Loucy (cell line): Measurements from ENCODE around the gene EVC.

Source experiments
- EZH2phosphoT487 ChIP-seq: fragments of 200-600 bp; IDR thresholded peaks from 2 replicates; pipeline ENCODE4 v1.6.1; 2018; ENCODE audit warnings: antibody characterized with exemption, mild to moderate bottlenecking, moderate library complexity, borderline replicate concordance
- TF ChIP-seq, protein P1 (sequence below): fragments of 200-600 bp; sonication (generic); conservative IDR thresholded peaks from 2 replicates; pipeline ENCODE4 v1.5.1; 2014; ENCODE audit warnings: mild to moderate bottlenecking, antibody characterized with exemption, low read length

DNA sequence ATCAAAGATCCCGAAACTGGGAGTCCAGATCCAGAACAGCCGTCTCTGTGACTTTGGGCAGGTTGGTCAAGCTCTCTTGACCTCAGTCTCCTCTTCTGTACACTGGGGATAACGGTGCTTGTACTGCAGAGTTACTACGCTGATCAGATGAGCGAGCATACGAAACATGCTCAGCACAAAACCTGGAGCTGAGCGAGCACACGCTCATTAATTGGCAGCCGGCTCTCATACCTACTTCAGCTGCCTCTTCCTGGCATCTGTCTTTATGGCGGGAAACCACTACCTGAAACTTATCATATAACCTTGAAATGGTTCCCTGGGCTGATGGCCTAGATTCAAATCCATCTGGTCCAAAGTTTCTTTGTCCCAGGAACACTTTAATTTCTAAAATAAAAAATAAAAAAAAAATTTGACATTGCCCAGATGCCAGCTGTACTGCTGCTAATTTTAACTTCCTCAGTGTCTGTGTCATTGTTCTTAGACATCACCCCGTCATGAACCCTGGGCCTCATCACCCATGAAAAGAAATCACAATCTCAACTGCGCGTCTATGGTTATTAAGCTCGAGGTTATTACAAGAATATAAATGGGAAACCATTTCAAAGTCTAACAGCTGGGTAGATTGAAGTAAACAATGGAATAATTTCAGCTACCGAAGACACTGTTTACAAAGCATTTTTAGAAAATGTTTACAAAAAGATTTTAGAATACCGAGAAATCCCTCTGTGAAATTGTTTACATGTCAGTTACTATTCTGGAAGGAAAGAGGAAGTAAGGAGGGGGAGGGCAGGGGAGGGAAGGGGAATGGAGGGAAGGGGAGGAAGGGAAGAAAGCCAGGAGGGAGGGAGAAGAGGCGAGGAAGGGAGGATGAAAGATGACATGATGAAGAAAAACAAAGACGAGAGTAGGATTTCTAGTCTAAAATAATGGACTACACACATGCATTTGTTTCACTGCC is 132.9 kb downstream of the EVC start:
- TF ChIP-seq, protein P1, sequence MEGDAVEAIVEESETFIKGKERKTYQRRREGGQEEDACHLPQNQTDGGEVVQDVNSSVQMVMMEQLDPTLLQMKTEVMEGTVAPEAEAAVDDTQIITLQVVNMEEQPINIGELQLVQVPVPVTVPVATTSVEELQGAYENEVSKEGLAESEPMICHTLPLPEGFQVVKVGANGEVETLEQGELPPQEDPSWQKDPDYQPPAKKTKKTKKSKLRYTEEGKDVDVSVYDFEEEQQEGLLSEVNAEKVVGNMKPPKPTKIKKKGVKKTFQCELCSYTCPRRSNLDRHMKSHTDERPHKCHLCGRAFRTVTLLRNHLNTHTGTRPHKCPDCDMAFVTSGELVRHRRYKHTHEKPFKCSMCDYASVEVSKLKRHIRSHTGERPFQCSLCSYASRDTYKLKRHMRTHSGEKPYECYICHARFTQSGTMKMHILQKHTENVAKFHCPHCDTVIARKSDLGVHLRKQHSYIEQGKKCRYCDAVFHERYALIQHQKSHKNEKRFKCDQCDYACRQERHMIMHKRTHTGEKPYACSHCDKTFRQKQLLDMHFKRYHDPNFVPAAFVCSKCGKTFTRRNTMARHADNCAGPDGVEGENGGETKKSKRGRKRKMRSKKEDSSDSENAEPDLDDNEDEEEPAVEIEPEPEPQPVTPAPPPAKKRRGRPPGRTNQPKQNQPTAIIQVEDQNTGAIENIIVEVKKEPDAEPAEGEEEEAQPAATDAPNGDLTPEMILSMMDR = no peak
- no peak for TF ChIP-seq EZH2phosphoT487
